ENCODE measurements around the gene MACC1.

MACC1 gene, protein sequence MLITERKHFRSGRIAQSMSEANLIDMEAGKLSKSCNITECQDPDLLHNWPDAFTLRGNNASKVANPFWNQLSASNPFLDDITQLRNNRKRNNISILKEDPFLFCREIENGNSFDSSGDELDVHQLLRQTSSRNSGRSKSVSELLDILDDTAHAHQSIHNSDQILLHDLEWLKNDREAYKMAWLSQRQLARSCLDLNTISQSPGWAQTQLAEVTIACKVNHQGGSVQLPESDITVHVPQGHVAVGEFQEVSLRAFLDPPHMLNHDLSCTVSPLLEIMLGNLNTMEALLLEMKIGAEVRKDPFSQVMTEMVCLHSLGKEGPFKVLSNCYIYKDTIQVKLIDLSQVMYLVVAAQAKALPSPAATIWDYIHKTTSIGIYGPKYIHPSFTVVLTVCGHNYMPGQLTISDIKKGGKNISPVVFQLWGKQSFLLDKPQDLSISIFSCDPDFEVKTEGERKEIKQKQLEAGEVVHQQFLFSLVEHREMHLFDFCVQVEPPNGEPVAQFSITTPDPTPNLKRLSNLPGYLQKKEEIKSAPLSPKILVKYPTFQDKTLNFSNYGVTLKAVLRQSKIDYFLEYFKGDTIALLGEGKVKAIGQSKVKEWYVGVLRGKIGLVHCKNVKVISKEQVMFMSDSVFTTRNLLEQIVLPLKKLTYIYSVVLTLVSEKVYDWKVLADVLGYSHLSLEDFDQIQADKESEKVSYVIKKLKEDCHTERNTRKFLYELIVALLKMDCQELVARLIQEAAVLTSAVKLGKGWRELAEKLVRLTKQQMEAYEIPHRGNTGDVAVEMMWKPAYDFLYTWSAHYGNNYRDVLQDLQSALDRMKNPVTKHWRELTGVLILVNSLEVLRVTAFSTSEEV

DNA sequence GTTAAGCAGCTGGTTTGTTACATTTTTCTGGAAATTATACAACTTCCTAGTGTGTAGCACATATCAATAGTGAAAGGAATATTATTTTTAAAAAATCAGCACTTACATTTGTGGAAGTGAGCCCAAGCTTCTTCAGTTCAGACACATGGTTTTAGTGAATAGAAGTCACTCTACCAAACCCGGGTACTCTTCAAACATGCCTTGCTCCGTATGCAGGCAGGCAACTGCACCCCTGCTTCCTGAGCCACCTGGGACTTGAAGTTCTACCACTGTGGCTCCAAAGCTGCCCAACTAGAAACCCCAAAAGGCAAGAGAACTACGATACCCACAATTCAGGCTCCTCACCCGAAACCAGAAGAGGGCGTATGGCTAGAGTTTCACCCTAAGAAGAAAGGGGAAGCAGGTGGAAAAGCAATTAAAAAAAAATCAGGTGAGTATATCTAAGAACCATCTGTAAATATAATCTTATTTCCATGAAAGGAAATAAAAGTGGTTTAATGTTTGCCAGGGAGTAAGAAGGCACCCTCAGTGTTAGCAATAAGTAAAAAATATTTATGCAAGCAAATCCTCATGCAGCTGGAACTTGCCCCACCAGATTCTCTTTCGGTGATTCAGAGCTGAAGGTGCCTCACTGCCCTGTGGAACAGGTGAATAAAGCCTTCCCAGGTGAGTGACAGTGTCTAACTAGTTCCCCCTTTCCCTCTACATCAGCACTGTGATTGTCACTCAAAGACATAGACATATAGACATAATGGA, at the start of gene MACC1:
Gene MACC1 (minus strand): TSS at position 192 of the 756 bp plus-strand sequence. CDS start 55,522 bp downstream, outside the sequence.
- no peak for DNase-seq (ENCODE audit: low read depth in 2 of 2)

DNA sequence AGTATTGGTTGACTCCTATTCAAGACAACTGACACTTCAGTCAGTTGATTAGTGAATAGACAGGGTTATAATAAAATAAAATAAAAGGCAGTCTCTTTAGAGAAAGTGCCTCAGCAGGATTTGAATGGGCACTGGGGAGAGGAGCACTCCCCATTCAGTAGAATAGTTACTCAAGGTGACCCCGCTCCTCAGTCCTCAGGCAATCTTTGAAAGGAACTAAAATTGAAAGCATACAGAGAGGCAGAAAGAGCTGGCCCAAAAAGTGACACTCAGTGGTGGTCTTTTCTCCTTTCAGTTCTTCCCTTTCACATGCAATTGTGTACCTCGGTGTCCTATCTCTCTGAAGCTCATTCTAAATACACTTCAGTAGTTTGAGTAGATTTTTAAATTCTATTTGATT, 47.4 kb upstream of the MACC1 start:
- DNase-seq (ENCODE audit: low read depth in 2 of 2) = no peak

DNA sequence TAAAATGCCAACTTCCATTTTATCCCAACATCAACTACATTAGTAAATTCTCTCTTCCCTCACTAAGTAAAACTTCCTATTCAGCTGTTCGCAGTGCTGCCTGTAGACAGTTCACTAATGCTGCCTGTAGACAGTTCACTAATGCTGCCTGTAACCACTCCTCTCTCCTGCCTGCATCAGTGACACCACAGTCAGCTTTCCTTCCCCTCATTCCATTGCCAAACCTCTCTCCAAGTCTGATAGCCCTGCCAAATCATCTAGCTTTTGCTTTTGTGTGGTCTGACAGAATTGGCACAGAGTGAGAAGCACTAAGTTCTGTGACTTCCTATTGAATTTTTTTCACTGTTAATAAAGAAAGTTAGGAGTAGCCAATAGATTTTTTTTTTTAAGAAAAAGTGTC, 43.0 kb upstream of the MACC1 start:
- DNase-seq (ENCODE audit: low read depth in 2 of 2) = no peak

DNA sequence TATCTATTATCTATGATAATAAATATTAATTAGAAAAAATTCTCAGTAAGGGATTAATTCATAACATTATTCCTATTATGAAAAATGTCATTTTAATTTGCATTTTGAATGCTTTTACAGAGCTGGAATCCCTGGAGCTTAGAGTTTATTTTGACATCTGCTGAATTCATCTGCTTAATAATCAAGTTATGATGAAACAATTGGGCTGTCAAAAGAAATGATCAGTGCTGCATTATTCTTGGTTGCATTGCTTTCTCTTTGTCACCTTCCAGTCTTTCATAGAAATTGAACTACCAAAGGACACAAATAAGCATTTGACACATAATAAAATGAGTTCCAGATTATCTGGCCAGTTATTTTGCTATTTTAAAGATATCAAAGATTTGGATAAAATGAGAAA, 40.0 kb upstream of the MACC1 start:
- no peak for DNase-seq (ENCODE audit: low read depth in 2 of 2)

DNA sequence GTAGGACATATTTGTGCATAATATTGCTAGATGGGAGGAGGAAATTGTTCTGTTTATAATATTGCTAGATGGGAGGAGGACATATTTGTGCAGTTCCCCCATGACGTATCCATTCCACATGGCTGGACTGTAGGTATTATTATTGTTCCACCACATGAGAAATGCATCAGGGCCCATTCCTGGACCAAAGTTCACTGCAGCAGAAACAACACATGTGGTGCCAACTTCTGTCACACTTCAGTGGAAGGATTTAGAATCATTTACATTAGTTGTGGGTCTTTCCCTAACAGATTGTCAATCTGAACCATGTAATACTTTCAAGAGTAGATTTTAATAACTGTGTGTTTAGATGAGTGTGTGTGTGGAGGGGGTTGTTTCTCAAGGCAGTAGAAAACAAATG, 32.7 kb upstream of the MACC1 start:
- DNase-seq (ENCODE audit: low read depth in 2 of 2) = no peak

DNA sequence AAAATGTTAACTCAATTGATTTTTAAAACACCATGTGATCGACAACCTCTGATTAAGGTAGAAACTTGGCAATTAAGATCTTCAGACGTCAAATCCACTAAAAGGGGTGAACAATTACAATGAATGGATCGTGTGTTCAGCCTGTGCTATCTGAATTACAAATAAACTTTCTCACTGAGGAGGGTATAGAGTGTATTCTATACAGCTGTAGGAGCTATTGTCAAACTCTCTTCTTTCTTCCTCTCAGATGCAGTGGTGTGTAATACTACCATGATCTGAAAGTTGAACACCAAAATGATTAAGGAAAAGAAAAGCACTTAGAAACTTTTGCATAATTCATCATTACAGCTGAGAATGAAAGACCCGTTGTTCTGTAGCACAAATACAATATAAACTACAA, 32.2 kb upstream of the MACC1 start:
- DNase-seq (ENCODE audit: low read depth in 2 of 2) = no peak

DNA sequence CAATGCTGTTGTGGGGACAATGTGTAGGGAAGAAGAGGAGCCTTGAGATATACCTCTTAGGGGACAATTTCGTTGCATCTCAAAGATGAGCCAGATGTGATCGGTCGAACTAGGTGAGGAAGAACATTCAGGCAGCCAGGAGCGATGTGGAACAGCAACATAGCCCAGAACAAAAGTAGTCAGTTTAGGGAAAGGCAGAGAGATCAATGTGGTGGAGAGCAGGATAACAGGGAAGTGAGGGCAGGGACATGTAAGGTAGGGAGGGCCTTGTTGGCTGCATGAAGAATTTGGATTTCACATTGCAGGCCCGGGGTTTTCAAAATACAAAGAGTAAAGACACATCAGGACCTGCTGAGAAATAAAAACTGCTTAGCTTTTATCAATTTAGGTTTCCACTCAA, 29.1 kb upstream of the MACC1 start:
- DNase-seq (ENCODE audit: low read depth in 2 of 2) = no peak

DNA sequence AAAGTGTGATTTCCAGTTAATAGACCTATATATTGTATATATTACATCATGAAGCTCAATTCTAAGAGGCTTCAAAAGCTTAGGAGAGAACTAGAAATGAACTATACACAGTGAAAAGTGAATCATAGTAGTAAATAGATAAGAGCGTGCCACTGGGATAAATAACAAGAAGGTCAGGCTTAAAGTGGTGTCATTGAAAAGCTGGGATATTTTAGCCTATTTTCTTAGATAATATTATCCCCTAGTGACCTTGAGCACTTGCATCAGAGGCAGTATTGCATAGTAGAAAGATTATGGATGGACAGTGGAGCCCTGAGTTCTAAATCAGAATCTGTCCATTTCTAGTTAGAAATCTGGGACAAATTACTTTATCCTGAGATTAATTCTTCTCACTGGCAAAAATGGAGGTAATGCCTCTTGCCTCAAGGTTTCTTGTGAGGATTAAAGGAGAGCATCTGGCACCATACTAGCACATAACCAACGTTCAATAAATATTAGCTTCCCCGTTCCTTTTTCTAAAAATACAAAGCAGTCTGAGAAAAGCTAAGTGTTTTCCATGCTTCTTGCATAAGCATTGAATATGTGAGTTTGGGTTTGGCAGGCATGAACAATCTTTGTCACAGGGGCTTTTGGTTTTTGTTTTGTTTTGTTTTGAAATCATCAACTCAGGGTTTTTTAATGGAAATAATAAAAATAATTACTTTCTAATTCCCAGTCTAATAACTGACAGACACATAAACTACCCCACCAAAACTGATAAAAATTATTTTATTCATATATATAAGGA, 27.3 kb upstream of the MACC1 start:
- DNase-seq (ENCODE audit: low read depth in 2 of 2) = no peak

DNA sequence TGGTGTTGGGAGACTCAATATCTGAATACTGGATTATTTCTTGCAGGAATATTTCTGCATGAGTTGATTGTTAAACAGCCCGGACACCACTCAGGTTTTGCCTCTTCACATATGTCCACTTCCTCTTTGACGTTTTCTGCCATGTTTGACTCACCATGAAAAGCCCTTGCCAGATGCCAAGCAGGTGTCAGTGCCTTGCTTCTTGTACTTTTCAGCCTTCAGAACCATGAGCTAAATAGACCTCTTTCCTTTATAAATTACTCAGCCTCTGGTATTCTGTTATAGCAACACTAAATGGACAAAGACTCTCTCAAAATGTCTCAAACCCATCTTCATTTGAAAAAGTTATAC, 24.7 kb upstream of the MACC1 start:
- DNase-seq (ENCODE audit: low read depth in 2 of 2) = no peak

DNA sequence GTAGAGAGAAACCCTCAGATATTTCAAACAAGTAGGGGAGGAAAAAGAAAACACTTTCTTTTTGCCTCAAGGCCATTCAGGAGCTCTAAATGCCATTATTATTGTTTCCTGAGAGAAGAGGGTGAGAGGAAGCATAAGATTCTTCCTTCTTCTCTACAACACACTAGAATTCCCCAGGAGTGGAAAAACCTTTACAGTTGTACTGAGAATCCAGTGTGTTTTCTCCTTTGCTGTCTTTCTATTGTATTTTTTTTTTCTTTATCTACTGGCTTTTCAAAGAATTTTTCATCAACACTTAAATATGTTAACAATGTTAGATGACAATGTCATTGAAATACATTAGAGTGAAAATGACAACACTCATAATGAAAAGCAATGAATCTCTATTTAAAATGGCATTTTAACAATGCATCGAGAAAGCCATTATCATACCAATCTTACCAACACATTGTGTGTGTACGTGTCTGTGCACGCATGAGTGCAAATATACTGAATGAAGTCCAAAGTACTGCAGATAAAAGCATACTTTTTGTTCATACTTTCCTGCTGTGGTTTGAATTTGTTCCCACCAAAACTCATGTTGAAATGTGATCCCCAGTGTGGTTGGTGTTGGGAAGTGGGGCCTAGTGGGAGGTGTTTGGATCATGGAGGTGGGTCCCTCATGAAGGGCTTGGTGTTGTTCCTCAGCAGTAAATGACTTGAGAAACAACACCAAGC, 24.2 kb upstream of the MACC1 start:
- no peak for DNase-seq (ENCODE audit: low read depth in 2 of 2)

DNA sequence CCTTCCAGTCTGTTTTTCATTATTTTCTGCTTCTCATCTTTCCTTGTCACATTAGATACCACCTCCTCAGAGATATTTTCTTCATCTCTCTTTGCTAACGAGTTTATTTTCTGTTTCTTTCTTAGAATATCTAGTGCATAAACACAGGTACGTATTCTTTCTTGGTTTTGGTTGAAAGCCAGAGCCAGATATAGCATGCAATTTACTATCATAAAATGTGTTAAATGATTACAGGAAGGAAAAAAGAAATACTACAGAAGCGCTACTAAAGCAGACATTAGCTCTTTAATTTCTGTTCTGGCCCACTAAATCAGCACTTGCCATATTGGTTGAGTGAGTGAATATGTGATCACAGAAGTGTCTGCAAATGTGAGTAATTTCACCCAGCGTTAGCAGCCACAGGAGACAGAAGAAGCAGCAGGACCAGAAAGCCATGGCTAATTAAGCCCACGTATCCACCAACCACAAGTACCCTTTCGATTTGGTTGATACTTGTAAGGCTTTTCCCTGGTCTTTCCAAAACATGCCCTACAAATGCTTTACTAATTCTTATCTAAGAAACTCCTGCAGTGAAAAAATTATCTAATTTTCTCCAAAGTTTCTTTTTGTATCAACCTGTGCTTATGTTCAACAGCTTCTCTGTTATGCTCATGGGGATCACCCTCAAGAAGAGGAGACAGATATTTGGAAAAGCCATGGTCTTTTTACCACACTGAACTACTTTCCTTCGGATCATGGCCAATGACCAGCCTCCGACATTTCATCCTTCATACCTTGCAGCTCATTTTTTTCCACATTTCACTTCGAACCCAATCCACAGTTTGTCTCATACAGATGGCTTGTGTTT, 23.1 kb upstream of the MACC1 start:
- DNase-seq (ENCODE audit: low read depth in 2 of 2) = no peak

DNA sequence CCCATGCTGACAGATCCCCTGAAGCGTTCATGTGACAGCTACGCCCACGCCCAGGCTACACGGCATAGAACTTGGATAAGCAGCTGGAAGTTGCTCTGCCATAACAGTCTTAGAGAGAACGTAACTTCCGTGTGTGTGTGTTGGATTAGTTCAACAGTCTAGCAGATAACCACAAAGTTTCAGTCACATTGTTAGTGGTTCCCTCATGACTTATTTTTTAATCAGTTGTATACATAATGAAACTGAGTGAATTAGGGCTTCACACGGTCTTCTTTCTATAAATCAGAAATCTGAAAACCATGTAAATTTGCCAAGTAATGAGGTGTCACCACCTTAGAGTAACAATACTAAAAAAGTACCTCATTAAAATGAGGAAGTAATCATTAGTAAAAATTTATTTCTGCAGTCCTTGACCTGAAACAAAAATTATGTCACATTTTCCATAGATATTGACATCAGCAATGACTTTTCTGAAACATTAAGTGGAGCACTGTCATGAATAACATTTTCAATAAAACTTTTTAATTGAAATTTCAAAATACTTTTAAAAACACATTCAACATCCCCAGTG, 21.7 kb upstream of the MACC1 start:
- DNase-seq (ENCODE audit: low read depth in 2 of 2) = no peak

DNA sequence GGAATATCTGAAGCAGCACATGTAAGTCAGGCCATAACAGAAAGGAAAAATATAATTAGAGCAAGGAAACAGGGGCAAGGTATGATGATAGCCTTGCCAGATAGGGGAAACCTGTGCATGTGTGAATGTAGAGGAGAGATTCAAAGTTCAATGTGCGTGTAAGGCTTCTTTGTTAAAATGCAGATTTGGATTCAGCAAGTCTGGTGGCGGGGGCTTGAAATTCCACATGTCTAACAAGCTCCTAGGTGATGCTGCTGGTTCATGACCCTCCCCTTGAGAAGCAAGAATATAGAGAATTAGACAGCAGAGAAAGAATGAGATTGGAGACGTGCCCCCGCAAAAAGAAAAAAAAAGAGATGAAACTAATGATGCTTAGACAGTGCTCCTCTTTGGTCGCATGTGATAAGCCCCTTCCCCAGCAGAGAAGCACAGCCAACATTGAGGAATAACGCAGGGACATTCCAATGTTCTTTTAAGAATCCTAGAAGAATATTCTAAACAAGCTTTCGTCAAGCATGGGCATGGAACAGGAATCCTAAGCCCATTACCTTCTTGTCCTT, 21.1 kb upstream of the MACC1 start:
- no peak for DNase-seq (ENCODE audit: low read depth in 2 of 2)

DNA sequence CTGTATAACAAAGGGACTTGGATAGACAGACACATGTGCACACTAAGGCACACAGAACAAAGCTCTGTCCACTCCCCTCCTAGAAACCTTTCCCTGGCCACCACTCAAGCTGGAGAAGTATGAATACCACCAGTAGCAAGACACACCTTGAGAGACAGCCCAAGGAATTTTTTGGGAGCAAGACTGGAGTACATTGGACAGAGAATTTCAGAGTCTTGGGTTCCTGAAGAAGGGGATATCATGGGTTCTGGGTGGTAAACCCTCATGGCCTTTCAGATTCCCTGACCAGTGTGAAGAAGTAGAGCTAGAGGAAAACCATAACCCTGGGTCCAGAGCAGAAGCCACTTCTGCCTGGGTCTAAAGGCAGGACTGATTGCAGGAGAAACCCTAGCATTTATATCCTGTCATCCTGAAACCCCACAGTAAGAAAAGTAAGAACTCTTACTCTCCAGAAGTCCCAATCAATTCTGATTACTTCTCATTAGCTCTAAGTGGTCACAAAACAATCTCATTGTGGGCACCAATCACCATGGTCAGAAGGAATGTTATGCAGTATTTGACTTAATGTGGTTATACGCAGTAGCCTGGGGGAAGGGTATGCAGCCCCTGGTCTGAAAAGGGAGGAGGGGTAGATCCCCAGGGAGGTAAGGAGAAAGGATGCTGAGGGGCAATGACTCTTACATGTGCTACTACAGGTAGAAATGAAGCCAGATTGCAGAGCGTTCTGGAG, 20.4 kb upstream of the MACC1 start:
- no peak for DNase-seq (ENCODE audit: low read depth in 2 of 2)

DNA sequence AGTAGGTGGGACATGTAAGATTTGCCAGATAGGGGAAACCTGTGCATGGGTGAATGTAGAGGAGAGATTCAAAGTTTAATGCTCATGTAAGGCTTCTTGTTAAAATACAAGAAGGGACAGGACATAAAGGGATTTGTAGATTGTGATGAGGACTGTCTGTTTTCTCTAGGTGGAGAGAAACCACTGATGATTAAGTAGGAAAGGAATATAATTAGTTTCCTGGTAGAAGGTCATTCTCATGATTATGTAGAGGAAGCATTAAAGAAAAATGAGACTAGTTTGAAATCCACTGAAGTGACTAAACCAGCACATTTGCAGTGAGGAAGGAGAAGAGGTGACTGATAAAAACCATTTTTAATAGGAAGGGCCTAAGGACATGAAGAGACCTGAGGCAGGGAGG, 19.6 kb upstream of the MACC1 start:
- no peak for DNase-seq (ENCODE audit: low read depth in 2 of 2)

DNA sequence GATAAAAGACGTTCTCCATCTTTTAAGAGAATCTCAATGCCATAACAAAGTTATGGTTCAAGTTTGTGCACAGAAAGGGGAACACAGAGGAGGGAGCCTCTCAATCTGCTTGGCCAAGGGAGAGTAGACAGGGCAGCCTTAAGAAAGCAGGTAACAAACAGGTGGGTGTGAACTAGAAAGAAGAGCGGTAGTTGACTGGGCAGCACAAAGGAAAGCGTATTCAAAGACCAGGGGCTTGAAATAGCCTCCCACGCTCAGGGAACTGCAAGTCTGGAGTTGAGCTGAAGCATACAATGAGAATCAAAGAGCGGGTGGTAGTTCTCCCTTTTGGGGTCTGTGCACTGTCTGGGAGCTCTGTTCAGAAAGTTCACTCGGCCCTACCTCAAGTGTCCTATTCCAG, 18.9 kb upstream of the MACC1 start:
- DNase-seq (ENCODE audit: low read depth in 2 of 2) = no peak

DNA sequence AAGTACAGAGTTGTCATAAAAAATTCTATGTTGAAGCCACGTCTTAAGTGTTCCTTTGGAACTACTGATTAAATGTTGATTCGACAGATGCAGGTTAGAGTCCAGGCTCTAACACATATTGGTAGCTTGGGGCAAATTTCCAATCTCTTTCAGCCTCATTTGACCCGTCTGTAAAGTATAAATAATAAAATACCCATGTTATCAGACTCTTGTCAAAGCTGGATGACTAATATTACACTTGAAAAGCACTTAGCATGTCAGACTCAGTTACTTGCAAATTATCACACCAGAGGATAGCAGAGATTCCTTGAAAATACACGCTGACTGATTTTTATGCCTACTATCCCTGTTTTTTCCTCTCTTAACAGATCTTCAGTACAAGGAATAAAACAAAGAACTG, 18.1 kb upstream of the MACC1 start:
- no peak for DNase-seq (ENCODE audit: low read depth in 2 of 2)

DNA sequence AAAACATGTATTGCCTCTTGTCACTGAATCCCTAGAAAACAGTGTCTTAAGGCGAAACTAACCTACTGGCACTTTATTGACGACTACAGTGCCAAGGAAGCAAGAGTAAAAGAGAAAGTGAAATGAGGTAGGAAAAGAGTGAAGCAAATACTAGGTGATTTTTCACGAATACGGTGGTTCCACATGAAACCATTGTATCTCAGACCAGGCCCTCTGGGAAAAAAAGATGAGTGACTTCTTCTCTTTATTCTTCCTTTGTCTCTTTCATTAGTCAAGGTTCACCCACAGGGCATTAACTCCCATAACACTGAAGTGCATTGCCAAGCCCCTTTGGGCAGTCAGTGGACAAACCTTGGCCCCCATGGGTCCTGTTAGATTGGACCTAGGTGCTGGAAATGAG, 16.2 kb upstream of the MACC1 start:
- DNase-seq (ENCODE audit: low read depth in 2 of 2) = no peak

DNA sequence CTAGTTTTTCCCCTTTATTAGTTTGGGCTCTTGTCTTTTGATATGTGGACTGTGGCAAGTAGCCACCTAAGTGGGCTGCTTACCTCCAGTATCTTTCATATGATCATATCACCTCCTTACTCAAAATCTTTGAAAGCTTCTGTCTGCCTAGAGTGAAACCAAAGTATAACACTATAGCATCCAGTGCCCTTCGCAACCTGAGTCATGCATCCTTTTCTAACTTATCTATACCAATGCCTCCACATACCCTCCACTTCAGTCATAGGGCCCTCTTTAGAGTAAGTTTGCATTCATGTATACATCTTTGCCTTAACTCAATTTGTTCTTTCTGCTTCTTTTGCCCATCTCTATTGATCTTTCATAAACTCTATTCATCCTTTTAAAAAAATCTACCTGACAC, 15.7 kb upstream of the MACC1 start:
- DNase-seq (ENCODE audit: low read depth in 2 of 2) = no peak

Measured in stimulated activated CD8-positive, alpha-beta memory T cell treated with anti-CD3 and anti-CD28 coated beads, Interleukin-2, amount 100 ng/mL, for 1 hour (primary cell).